Muscle layer of duodenum (tissue), 2 donors: ENCODE results near the gene E2F3.

Source experiments
- H3K27ac ChIP-seq: one replicate; pipeline ENCODE4 v1.7.0; 2013; ENCODE audit warnings: mild to moderate bottlenecking, low read length
- H3K27me3 ChIP-seq: one replicate; pipeline ENCODE4 v1.7.0; 2013; ENCODE audit warnings: low read depth, mild to moderate bottlenecking, control low read depth, low read length
- H3K36me3 ChIP-seq, 2 donors: one replicate each; pipeline ENCODE4 v1.7.0; 2013; ENCODE audit warnings: low read length in 2 of 2, control low read depth in 1 of 2, mild to moderate bottlenecking in 1 of 2; ENCODE audit not compliant: insufficient read depth in 2 of 2, control insufficient read depth in 1 of 2
- H3K4me1 ChIP-seq, 2 donors: one replicate each; pipeline ENCODE4 v1.7.0; 2013; ENCODE audit warnings: low read length in 2 of 2, mild to moderate bottlenecking in 2 of 2, control low read depth in 1 of 2, moderate library complexity in 1 of 2; ENCODE audit not compliant: insufficient read depth in 2 of 2, control insufficient read depth in 1 of 2
- H3K4me3 ChIP-seq, 2 donors: one replicate each; pipeline ENCODE4 v1.7.0; 2013; ENCODE audit warnings: low read length in 2 of 2, low read depth in 1 of 2, mild to moderate bottlenecking in 1 of 2
- H3K9me3 ChIP-seq, 2 donors: one replicate each; pipeline ENCODE4 v1.7.0; 2013; ENCODE audit warnings: low read length in 2 of 2, control low read depth in 1 of 2, mild to moderate bottlenecking in 1 of 2; ENCODE audit not compliant: control insufficient read depth in 1 of 2
- donor health status: healthy.

Gene E2F3

DNA sequence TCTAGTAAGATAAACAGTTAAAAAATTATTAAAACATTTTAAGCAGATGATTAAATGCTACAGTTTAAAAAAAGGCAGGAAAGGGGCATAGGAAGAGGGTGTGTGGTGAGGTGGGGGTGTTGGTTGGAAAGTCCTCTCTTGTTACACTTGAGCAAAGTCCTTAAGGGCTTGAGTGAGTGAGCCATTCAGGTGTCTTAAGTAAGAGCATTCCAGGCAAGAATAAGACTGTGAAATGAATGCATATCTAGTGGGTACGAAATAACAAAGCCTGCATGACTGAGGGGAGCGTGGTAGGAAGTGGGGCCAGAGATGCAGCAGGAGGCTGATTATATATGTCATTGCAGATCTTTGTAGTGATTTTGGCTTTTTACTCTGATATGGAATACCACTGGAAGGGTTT lies 137.7 kb downstream of the E2F3 start:
- no peaks in the 10 kb centered on the region for H3K9me3 ChIP-seq
- H3K27ac ChIP-seq, result no peak overlapping the region
- H3K36me3 ChIP-seq, result peaks cover 2 to 15% of the 10 kb centered on the region in 2 donors
- H3K4me3 ChIP-seq, result no peak overlapping the region
- H3K4me1 ChIP-seq, result peaks cover 0 to 22% of the 10 kb centered on the region in 2 donors
- no peaks in the 10 kb centered on the region for H3K27me3 ChIP-seq

GRCh38 chr6:20540683-20541082 lies 139.0 kb downstream of the E2F3 start:
- Histone ChIP-seq H3K27me3 (no peaks in the 10 kb centered on the region), H3K4me3 (no peak overlapping the region), H3K9me3 (no peaks in the 10 kb centered on the region), H3K27ac (no peak overlapping the region), H3K36me3 (peaks cover 2 to 18% of the 10 kb centered on the region in 2 donors), H3K4me1 (peaks cover 0 to 13% of the 10 kb centered on the region in 2 donors)

DNA sequence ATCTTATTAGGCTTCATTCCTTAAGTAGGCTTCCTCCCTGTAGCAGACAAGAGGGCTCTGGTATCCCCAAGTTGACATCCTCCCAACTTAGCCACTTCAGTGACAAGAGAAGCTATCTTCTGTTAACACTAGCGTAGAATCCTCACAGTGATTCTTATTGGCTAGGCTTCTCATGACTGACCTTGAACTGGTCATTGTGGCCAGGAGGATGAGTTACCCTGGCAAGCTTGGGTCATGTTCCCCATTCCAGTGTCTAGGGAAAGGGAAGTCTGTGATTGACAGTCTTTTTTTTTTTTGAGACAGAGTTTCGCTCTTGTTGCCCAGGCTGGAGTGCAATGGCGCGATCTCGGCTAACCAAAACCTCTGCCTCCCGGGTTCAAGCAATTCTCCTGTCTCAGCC lies 139.7 kb downstream of the E2F3 start:
- H3K4me3 ChIP-seq, result no peak overlapping the region
- peaks cover 0 to 10% of the 10 kb centered on the region in 2 donors for H3K4me1 ChIP-seq
- H3K9me3 ChIP-seq, result no peaks in the 10 kb centered on the region
- H3K27me3 ChIP-seq, result no peaks in the 10 kb centered on the region
- no peak overlapping the region for H3K27ac ChIP-seq
- peaks cover 5 to 18% of the 10 kb centered on the region in 2 donors for H3K36me3 ChIP-seq

GRCh38 chr6:20542927-20543602 lies 141.4 kb downstream of the E2F3 start:
- H3K36me3 ChIP-seq, result peaks cover 6 to 25% of the 10 kb centered on the region in 2 donors
- H3K4me1 ChIP-seq, result peaks cover 0 to 10% of the 10 kb centered on the region in 2 donors
- H3K9me3 ChIP-seq, result no peaks in the 10 kb centered on the region

More at GRCh38 chr6:20542927-20543602, 141.4 kb downstream of the E2F3 start:
- H3K4me3 ChIP-seq, result no peak overlapping the region
- H3K27me3 ChIP-seq, result no peaks in the 10 kb centered on the region
- no peak overlapping the region for H3K27ac ChIP-seq
